ENCODE results near the gene LGALS9. TPM values are rescaled to one million over a fixed set of nuclear protein-coding genes. Genes with fewer than 3 reads are reported as not detected.
"Not testable (repeated sequence)": the region's sequence is repeated elsewhere in the genome, so short reads cannot be mapped to it uniquely, and the experiment has no call there.

LGALS9 gene
- total RNA-seq, 1 experiment from 2014 or later = 3.0 TPM

DNA sequence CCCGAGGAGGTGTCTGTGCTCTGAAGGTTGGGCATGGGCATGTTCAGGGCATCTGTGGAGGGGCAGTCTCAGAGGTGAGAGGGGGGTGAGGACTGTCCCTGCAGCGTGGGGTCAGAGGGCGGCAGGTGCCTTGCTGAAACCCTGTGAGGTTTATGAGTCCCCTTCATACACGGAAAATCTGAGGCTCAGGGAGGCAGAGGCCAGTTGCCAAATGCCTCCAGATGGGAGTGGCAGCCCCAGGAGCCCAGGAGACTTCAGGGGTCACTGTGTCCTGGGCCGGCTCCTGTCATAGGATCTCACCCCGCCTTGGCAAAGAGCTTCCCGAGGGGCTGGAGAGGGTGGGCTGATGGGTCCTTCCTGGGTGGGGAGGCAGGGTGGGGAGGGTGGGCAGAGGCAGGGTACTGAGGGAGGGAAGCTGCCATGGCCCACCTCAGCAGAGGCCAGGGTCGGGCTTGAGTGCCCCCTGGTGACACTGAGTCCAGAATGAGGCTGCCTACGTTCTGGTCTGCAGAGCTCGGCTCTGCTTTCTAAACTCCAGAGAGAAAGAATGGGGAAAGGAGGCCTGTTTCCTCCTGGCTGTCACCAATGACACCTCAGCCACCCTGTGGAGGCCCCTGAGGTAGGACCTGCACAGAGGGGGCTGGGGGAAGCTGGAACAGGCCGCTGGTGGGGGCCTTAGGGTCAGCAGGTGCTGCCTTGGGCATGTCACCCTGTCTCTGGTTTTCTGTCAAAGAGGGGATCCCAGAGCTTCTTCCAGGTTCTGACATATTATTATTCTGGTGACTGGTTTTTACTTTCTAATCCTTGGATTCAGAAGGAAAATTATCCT, 1.1 kb downstream of the LGALS9 start:
- no peak for DNase-seq
- Mint-ChIP-seq H3K36me3 (ENCODE audit: insufficient read depth, unreplicated experiment) (peaks cover 5% of the 10 kb centered on the region), H3K4me1 (ENCODE audit: low read depth, unreplicated experiment) (no peaks in the 10 kb centered on the region), H3K27ac (ENCODE audit: unreplicated experiment) (no peak overlapping the region), H3K27me3 (ENCODE audit: insufficient read depth, unreplicated experiment) (no peaks in the 10 kb centered on the region), H3K4me3 (ENCODE audit: unreplicated experiment) (no peak overlapping the region), H3K9me3 (ENCODE audit: unreplicated experiment) (no peaks in the 10 kb centered on the region)
- no peaks in the 10 kb centered on the region for H3K4me1 ChIP-seq
- H3K4me3 ChIP-seq (ENCODE audit: low read depth, low read length) = no peak overlapping the region
- H3K27me3 ChIP-seq (replicated peaks; ENCODE audit: control insufficient read depth, insufficient read depth, low read length) = no peaks in the 10 kb centered on the region
- ChIA-PET CTCF (interaction anchor here (0.8 to 1.9 kb wide), 3 partner anchors 22 to 124 kb away, joined by 3 to 7 read pairs (median 3); no protein-coding TSS in a partner anchor), POLR2A (no interaction called here)
- intact Hi-C loops (cut with micrococcal nuclease; ENCODE audit: unreplicated experiment) = no loop called here
- no peaks in the 10 kb centered on the region for H3K36me3 ChIP-seq (ENCODE audit: control insufficient read depth, insufficient read depth, low read length)
- TF ChIP-seq, protein P1, sequence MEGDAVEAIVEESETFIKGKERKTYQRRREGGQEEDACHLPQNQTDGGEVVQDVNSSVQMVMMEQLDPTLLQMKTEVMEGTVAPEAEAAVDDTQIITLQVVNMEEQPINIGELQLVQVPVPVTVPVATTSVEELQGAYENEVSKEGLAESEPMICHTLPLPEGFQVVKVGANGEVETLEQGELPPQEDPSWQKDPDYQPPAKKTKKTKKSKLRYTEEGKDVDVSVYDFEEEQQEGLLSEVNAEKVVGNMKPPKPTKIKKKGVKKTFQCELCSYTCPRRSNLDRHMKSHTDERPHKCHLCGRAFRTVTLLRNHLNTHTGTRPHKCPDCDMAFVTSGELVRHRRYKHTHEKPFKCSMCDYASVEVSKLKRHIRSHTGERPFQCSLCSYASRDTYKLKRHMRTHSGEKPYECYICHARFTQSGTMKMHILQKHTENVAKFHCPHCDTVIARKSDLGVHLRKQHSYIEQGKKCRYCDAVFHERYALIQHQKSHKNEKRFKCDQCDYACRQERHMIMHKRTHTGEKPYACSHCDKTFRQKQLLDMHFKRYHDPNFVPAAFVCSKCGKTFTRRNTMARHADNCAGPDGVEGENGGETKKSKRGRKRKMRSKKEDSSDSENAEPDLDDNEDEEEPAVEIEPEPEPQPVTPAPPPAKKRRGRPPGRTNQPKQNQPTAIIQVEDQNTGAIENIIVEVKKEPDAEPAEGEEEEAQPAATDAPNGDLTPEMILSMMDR (IDR thresholded peaks at IDR 0.05; ENCODE audit: insufficient read depth in 1 of 2, low read depth in 1 of 2, low read length in 1 of 2, severe bottlenecking in 1 of 2, unreplicated experiment in 1 of 2) = no peak
- no TSS peak for BruUV-seq (replicated peaks)
- no peaks in the 10 kb centered on the region for H3K9me3 ChIP-seq

DNA sequence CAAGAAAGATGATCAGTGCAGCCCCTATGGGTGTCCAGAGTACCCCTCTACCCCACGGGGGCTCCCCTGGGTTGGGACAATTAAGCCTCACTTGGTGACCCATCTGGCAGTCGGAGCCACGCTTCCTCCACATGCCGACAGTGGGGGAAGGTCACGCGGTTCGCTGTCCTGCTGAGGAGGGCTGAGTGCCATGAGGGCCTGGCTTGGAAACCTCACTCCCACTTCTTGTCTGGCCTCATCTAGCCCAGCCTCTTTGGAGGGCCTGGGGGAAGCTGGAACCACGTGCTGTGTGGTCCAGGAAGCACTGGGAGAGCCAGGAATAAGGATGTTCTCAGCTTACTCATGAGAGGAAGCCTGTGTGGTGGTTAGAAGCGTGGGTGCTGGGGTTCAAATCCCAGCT, 1.8 kb downstream of the LGALS9 start:
- H3K4me3 Mint-ChIP-seq (ENCODE audit: unreplicated experiment); H3K9me3 Mint-ChIP-seq (ENCODE audit: unreplicated experiment); H3K27me3 ChIP-seq (replicated peaks; ENCODE audit: control insufficient read depth, insufficient read depth, low read length); H3K4me3 ChIP-seq (ENCODE audit: low read depth, low read length); H3K4me1 ChIP-seq; H3K9me3 ChIP-seq; H3K27ac Mint-ChIP-seq (ENCODE audit: unreplicated experiment); intact Hi-C loops (cut with micrococcal nuclease; ENCODE audit: unreplicated experiment); DNase-seq; H3K4me1 Mint-ChIP-seq (ENCODE audit: low read depth, unreplicated experiment); BruUV-seq (replicated peaks); H3K27me3 Mint-ChIP-seq (ENCODE audit: insufficient read depth, unreplicated experiment); H3K36me3 Mint-ChIP-seq (ENCODE audit: insufficient read depth, unreplicated experiment); POLR2A ChIA-PET; H3K36me3 ChIP-seq (ENCODE audit: control insufficient read depth, insufficient read depth, low read length): not testable (repeated sequence)
- CTCF ChIA-PET = interaction anchor here (1.2 to 1.9 kb wide), 3 partner anchors 22 to 123 kb away, joined by 3 to 7 read pairs (median 6); no protein-coding TSS in a partner anchor

DNA sequence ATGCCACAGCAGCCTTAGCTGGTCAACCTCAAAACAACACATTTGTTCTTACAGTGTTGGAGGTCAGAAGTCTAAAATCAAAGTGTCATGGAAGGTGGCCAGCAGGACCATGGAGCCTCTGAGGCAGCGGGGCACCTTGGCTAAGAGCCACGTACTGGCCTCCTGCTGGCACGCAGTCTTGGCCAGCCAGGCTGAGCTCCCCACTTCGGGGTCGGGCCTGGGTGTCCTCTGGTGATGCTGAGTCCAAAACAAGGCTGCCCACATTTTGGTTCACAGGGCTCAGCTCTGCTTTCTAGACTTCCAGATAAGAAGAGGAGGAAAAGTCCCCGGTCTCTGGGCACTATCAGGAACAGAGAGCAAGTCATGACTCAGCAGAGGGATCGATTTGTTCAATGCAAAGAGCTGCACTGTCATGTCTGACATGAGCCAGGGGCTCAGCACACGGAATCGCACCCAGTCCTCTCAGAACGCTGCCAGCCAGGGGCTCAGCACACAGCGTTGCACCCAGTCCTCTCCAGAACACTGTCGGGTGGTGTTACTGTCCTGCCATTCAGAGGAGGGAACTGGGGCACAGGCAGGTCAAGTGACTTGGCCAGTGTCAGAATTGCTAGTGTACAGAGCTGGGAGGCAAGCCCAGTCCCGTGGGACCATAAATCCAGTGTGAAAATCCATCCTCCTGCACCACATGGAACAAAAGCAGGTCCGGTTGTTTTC, 2.5 kb downstream of the LGALS9 start:
- no peak overlapping the region for H3K27ac Mint-ChIP-seq (ENCODE audit: unreplicated experiment)
- TF ChIP-seq, protein P1 (IDR thresholded peaks at IDR 0.05; ENCODE audit: insufficient read depth in 1 of 2, low read depth in 1 of 2, low read length in 1 of 2, severe bottlenecking in 1 of 2, unreplicated experiment in 1 of 2) = no peak
- BruUV-seq (replicated peaks) = no TSS peak

More for the DNA sequence above, 2.5 kb downstream of the LGALS9 start:
- no peaks in the 10 kb centered on the region for H3K9me3 ChIP-seq
- no peaks in the 10 kb centered on the region for H3K4me1 ChIP-seq
- no peaks in the 10 kb centered on the region for H3K27me3 ChIP-seq (replicated peaks; ENCODE audit: control insufficient read depth, insufficient read depth, low read length)
- Mint-ChIP-seq H3K27me3 (ENCODE audit: insufficient read depth, unreplicated experiment) (no peaks in the 10 kb centered on the region), H3K4me1 (ENCODE audit: low read depth, unreplicated experiment) (no peaks in the 10 kb centered on the region), H3K36me3 (ENCODE audit: insufficient read depth, unreplicated experiment) (peaks cover 5% of the 10 kb centered on the region), H3K9me3 (ENCODE audit: unreplicated experiment) (no peaks in the 10 kb centered on the region), H3K4me3 (ENCODE audit: unreplicated experiment) (no peak overlapping the region)
- no peak for DNase-seq
- no peak overlapping the region for H3K4me3 ChIP-seq (ENCODE audit: low read depth, low read length)
- ChIA-PET CTCF (interaction anchor here (1.2 to 1.9 kb wide), 3 partner anchors 21 to 123 kb away, joined by 3 to 7 read pairs (median 6); no protein-coding TSS in a partner anchor), POLR2A (no interaction called here)
- no peaks in the 10 kb centered on the region for H3K36me3 ChIP-seq (ENCODE audit: control insufficient read depth, insufficient read depth, low read length)
- intact Hi-C loops (cut with micrococcal nuclease; ENCODE audit: unreplicated experiment) = no loop called here

Data from Caco-2 (cell line).